Measurements from ENCODE around the gene AHSA1. TPM values are rescaled to one million over a fixed set of nuclear protein-coding genes. Genes with fewer than 3 reads are reported as not detected.

The AHSA1 gene
- total and polyA plus RNA-seq, 2 donors (not counting 1 experiment from before 2014, with no cell fraction given): 83.2 to 87.5 TPM

GRCh38 chr14:77423423-77423822 lies 34.5 kb upstream of the AHSA1 start, which contains the start of gene NOXRED1:
Gene NOXRED1, minus strand, starts transcription at chr14:77423523. Its CDS starts 634 bp downstream, at chr14:77422889.
- H3K9me3 ChIP-seq (ENCODE audit: control extremely low read depth in 1 of 3, control insufficient read depth in 2 of 3, insufficient read depth in 1 of 3, low read length in 2 of 3): peaks cover 0 to 14% (median 12%) of the 10 kb centered on the region in 3 donors
- ChIA-PET CTCF (no interaction called here), POLR2A (no interaction called here)
- no peaks in the 10 kb centered on the region for H4K20me1 ChIP-seq (ENCODE audit: control insufficient read depth, insufficient read depth, low read length, poor library complexity, severe bottlenecking)
- Mint-ChIP-seq H3K27ac (no peak within 1 kb of the TSS), H3K4me3 (no peak within 1 kb of the TSS), H3K27me3 (no peaks in the 10 kb centered on the region), H3K4me1 (no peaks in the 10 kb centered on the region), H3K9me3 (ENCODE audit: insufficient read depth) (peaks cover 7% of the 10 kb centered on the region)
- H3K79me2 ChIP-seq (ENCODE audit: control insufficient read depth, insufficient read depth, low read length): no peaks in the 10 kb centered on the region
- H3K36me3 ChIP-seq (replicated peaks in 1 of 2; ENCODE audit: control extremely low read depth in 1 of 2, control insufficient read depth in 1 of 2, extremely low read depth in 1 of 2, insufficient read depth in 2 of 2, low read length in 1 of 2): peaks cover 6 to 54% of the 10 kb centered on the region in 2 experiments
- intact Hi-C loops (cut with micrococcal nuclease): no loop called here
- DNase-seq (no peak), ATAC-seq (ENCODE audit: low read depth) (no peak)
- 100% methylated on average over 1 of the region's 1 CpG for WGBS (ENCODE audit: insufficient coverage)
- H3K4me2 ChIP-seq (replicated peaks; ENCODE audit: low read depth, low read length, poor library complexity, severe bottlenecking): no peak within 1 kb of the TSS
- no peak within 1 kb of the TSS for H3K27ac ChIP-seq (ENCODE audit: low read length in 2 of 2)
- H3K4me1 ChIP-seq (ENCODE audit: control insufficient read depth in 2 of 2, insufficient read depth in 2 of 2, low read length in 2 of 2): no peaks in the 10 kb centered on the region
- H3K4me3 ChIP-seq (ENCODE audit: control extremely low read depth in 1 of 5, extremely low read depth in 1 of 5, insufficient read depth in 1 of 5, low read depth in 2 of 5, low read length in 4 of 5): no peak within 1 kb of the TSS
- no peak within 1 kb of the TSS for H3K9ac ChIP-seq (ENCODE audit: low read length)
- H3K27me3 ChIP-seq (replicated peaks in 1 of 4; ENCODE audit: control extremely low read depth in 1 of 4, control insufficient read depth in 3 of 4, insufficient read depth in 4 of 4, low read length in 3 of 4): no peaks in the 10 kb centered on the region
- H2AFZ ChIP-seq (ENCODE audit: insufficient read depth, low read depth, low read length, poor library complexity, severe bottlenecking): no peak within 1 kb of the TSS
- TF ChIP-seq, protein P1, sequence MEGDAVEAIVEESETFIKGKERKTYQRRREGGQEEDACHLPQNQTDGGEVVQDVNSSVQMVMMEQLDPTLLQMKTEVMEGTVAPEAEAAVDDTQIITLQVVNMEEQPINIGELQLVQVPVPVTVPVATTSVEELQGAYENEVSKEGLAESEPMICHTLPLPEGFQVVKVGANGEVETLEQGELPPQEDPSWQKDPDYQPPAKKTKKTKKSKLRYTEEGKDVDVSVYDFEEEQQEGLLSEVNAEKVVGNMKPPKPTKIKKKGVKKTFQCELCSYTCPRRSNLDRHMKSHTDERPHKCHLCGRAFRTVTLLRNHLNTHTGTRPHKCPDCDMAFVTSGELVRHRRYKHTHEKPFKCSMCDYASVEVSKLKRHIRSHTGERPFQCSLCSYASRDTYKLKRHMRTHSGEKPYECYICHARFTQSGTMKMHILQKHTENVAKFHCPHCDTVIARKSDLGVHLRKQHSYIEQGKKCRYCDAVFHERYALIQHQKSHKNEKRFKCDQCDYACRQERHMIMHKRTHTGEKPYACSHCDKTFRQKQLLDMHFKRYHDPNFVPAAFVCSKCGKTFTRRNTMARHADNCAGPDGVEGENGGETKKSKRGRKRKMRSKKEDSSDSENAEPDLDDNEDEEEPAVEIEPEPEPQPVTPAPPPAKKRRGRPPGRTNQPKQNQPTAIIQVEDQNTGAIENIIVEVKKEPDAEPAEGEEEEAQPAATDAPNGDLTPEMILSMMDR (IDR thresholded peaks at IDR 0.05): no peak
- TF ChIP-seq EZH2 (IDR thresholded peaks at IDR 0.05; ENCODE audit: borderline replicate concordance, insufficient read depth, low read depth, low read length, poor library complexity, severe bottlenecking): no peak

DNA sequence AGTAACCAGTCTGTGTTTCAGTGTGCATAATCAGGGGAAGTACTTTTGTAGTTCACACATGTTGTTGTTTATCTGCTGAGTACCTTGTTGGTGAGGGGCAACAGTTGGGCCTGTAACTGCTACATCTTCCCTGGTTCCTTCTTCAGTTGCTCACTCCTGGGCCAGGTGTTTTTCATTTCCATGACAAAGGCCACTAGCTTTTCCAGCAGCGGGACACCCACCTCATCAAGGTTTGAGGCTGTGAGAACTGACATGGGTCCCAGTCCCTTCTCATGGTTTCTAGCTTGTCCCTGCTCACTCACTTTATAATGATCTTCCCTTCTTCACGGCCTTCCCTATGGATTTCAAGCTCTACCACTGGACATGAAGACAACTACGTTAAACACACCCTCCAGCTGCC lies 33.0 kb upstream of the AHSA1 start:
- no peak overlapping the region for H3K27ac ChIP-seq (ENCODE audit: low read length in 2 of 2)
- H3K79me2 ChIP-seq (ENCODE audit: control insufficient read depth, insufficient read depth, low read length): no peaks in the 10 kb centered on the region
- H3K9me3 ChIP-seq (ENCODE audit: control extremely low read depth in 1 of 3, control insufficient read depth in 2 of 3, insufficient read depth in 1 of 3, low read length in 2 of 3): peaks cover 0 to 2% (median under 1%) of the 10 kb centered on the region in 3 donors
- no peak for DNase-seq
- no peak overlapping the region for H3K4me3 Mint-ChIP-seq
- H3K27me3 Mint-ChIP-seq: no peaks in the 10 kb centered on the region
- H3K36me3 ChIP-seq (replicated peaks in 1 of 2; ENCODE audit: control extremely low read depth in 1 of 2, control insufficient read depth in 1 of 2, extremely low read depth in 1 of 2, insufficient read depth in 2 of 2, low read length in 1 of 2): peaks cover 9 to 69% of the 10 kb centered on the region in 2 experiments
- H4K20me1 ChIP-seq (ENCODE audit: control insufficient read depth, insufficient read depth, low read length, poor library complexity, severe bottlenecking): no peaks in the 10 kb centered on the region
- no peak overlapping the region for H3K9ac ChIP-seq (ENCODE audit: low read length)
- no peaks in the 10 kb centered on the region for H3K4me1 ChIP-seq (ENCODE audit: control insufficient read depth in 2 of 2, insufficient read depth in 2 of 2, low read length in 2 of 2)
- no peaks in the 10 kb centered on the region for H3K4me1 Mint-ChIP-seq
- CTCF ChIA-PET: interaction anchor here (0.5 kb wide), 1 partner anchor 13 kb away, joined by 4 read pairs; no protein-coding TSS in a partner anchor
- H3K27me3 ChIP-seq (replicated peaks in 1 of 4; ENCODE audit: control extremely low read depth in 1 of 4, control insufficient read depth in 3 of 4, insufficient read depth in 4 of 4, low read length in 3 of 4): no peaks in the 10 kb centered on the region
- 100% methylated on average over 2 of the region's 3 CpGs for WGBS (ENCODE audit: insufficient coverage)
- POLR2A ChIA-PET: no interaction called here
- H3K4me2 ChIP-seq (replicated peaks; ENCODE audit: low read depth, low read length, poor library complexity, severe bottlenecking): no peak overlapping the region
- H3K27ac Mint-ChIP-seq: no peak overlapping the region
- H3K9me3 Mint-ChIP-seq (ENCODE audit: insufficient read depth): peaks cover 2% of the 10 kb centered on the region
- ATAC-seq (ENCODE audit: low read depth): no peak
- intact Hi-C loops (cut with micrococcal nuclease): no loop called here
- H2AFZ ChIP-seq (ENCODE audit: insufficient read depth, low read depth, low read length, poor library complexity, severe bottlenecking): no peak overlapping the region
- TF ChIP-seq, protein P1 (IDR thresholded peaks at IDR 0.05): no peak
- no peak for TF ChIP-seq EZH2 (IDR thresholded peaks at IDR 0.05; ENCODE audit: borderline replicate concordance, insufficient read depth, low read depth, low read length, poor library complexity, severe bottlenecking)
- no peak overlapping the region for H3K4me3 ChIP-seq (ENCODE audit: control extremely low read depth in 1 of 5, extremely low read depth in 1 of 5, insufficient read depth in 1 of 5, low read depth in 2 of 5, low read length in 4 of 5)

Measured in B cell (primary cell).